Breast epithelium (tissue), 4 donors: ENCODE results near the gene PYGB. TPM values are rescaled to one million over a fixed set of nuclear protein-coding genes. Genes with fewer than 3 reads are reported as not detected.

Experiments used
- DNase-seq, 2 donors: peaks; one replicate each; pipeline ENCODE4 v3.0.0-alpha.2; 2019; ENCODE audit warnings: low spot score in 2 of 2
- H3K27ac ChIP-seq, 2 donors: fragments of 200-600 bp; sonication (generic) in 1 of 2; one replicate each; pipeline ENCODE4 v1.5.1; 2016 to 2019; ENCODE audit warnings: mild to moderate bottlenecking in 1 of 2
- H3K27me3 ChIP-seq, 2 donors: fragments of 200-600 bp; sonication (generic) in 1 of 2; one replicate each; pipeline versions ENCODE4 v1.5.1 to v1.6.0; 2017 to 2019; ENCODE audit warnings: control low read depth in 1 of 2, mild to moderate bottlenecking in 1 of 2
- H3K36me3 ChIP-seq: fragments of 200-600 bp; one replicate; pipeline ENCODE4 v1.5.1; 2019
- H3K4me1 ChIP-seq, 2 donors: fragments of 200-600 bp; sonication (generic); one replicate each; pipeline ENCODE4 v1.5.1; 2016 to 2019; ENCODE audit warnings: control low read depth in 1 of 2
- H3K4me3 ChIP-seq, 3 donors: fragments of 200-600 bp; sonication (generic); 1 replicate in 2 of 3; 2 replicates in 1 of 3; pipeline ENCODE4 v1.5.1; 2016 to 2019; ENCODE audit warnings: mild to moderate bottlenecking in 3 of 3, moderate library complexity in 2 of 3
- H3K9me3 ChIP-seq, 2 donors: fragments of 200-600 bp; sonication (generic) in 1 of 2; one replicate each; pipeline ENCODE4 v1.5.1; 2016 to 2019; ENCODE audit warnings: control low read depth in 1 of 2
- POLR2A ChIP-seq: fragments of 450-650 bp; IDR thresholded peaks from one replicate; pipeline ENCODE4 v1.6.1; 2016; ENCODE audit warnings: antibody characterized with exemption, mild to moderate bottlenecking, moderate library complexity
- POLR2AphosphoS5 ChIP-seq, 3 donors: sonication (generic); formaldehyde crosslinking; IDR thresholded peaks; one replicate each; pipeline ENCODE4 v1.6.1; 2017; ENCODE audit warnings: antibody characterized with exemption in 3 of 3
- intact Hi-C: fragments of 100-400 bp; cut with DNase I; formaldehyde crosslinking; loops from one replicate; pipeline ENCODE4 v1.15.1; 2023; ENCODE audit warnings: low total_unique reads
- total RNA-seq, 3 donors: library from RNA; depleted of rRNA; stranded (reverse); fragments of >200 nt; gene quantifications; one replicate each; pipeline ENCODE4 v1.1.0, GENCODE V29; 2016
- TF ChIP-seq, protein P1 (sequence below), 3 donors: fragments of 450-650 bp; IDR thresholded peaks; one replicate each; pipeline ENCODE4 v1.5.1; 2016 to 2017; ENCODE audit warnings: antibody characterized with exemption in 3 of 3, mild to moderate bottlenecking in 3 of 3, moderate library complexity in 3 of 3

PYGB gene
- total RNA-seq, 3 donors from 2014 or later: 95.7 to 128 (median 121) TPM

DNA sequence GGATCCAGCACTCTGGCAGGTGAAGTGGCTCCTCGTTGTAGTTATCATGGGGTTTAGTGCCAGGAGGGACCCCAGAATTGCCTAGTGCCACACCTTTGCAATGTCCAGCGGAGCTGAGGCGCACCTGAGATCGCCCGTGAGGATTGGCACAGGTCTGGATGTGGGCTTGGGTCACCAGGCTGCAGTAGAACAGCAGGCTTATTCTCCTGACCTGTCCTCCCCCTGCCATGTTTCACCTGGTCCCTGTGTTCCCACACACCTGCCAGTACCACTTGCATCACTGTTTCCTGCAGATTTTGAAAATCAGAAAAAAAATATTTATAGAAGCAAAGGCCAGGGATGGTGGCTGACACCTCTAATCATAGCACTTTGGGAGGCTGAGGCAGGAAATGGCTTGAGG lies 35.6 kb upstream of the PYGB start:
- H3K4me3 ChIP-seq: no peak overlapping the region
- no peak for TF ChIP-seq POLR2A
- TF ChIP-seq, protein P1, sequence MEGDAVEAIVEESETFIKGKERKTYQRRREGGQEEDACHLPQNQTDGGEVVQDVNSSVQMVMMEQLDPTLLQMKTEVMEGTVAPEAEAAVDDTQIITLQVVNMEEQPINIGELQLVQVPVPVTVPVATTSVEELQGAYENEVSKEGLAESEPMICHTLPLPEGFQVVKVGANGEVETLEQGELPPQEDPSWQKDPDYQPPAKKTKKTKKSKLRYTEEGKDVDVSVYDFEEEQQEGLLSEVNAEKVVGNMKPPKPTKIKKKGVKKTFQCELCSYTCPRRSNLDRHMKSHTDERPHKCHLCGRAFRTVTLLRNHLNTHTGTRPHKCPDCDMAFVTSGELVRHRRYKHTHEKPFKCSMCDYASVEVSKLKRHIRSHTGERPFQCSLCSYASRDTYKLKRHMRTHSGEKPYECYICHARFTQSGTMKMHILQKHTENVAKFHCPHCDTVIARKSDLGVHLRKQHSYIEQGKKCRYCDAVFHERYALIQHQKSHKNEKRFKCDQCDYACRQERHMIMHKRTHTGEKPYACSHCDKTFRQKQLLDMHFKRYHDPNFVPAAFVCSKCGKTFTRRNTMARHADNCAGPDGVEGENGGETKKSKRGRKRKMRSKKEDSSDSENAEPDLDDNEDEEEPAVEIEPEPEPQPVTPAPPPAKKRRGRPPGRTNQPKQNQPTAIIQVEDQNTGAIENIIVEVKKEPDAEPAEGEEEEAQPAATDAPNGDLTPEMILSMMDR (IDR thresholded peaks at IDR 0.05): no peak
- DNase-seq: no peak

DNA sequence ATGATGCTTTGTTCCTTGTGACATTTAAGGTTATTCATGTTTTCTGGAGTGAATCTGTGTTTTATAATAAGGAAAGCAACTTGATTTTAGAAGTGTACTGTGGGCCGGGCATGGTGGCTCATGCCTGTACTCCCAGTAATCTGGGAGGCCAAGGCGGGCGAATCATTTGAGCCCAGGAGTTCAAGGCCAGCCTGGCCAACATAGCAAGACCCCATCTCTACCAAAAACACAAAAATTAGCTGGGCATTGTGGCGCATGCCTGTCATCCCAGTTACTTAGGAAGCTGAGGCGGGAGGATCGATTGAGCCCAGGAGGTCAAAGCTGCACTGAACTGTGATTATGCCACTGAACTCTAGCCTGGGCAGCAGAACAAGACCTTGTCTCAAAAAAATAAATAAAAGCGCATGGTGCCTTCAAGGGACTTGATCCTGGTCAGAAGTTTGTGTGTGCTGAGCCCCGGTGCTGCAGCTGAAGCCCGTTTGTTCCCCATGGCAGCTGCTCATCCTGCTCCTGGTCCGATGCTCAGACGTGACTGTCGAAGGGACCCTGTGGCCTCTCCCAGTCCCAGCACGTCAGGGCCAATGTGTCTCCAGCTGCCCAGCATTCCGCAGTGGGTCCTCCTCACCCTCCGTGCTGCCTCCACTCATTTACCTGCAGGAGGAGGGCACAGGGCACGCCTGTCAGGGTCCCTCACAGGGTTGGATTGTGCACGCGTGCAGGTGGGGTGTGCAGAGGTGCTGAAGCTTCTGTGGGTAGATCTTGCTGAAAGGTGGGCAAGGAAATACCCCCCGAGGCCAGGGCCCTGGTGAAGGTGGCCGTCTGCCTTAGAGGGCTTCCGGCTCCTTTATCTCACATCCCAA lies 34.1 kb upstream of the PYGB start:
- intact Hi-C loops: no loop called here
- Histone ChIP-seq H3K4me1 (no peaks in the 10 kb centered on the region), H3K4me3 (no peak overlapping the region), H3K36me3 (peaks cover 12% of the 10 kb centered on the region), H3K9me3 (no peaks in the 10 kb centered on the region), H3K27ac (no peak overlapping the region), H3K27me3 (no peaks in the 10 kb centered on the region)
- no peak for DNase-seq
- TF ChIP-seq POLR2A (no peak), POLR2AphosphoS5 (IDR thresholded peaks at IDR 0.05) (no peak)
- TF ChIP-seq, protein P1 (IDR thresholded peaks at IDR 0.05): no peak

More for the DNA sequence above, 35.6 kb upstream of the PYGB start:
- Histone ChIP-seq H3K4me1 (no peaks in the 10 kb centered on the region), H3K9me3 (no peaks in the 10 kb centered on the region), H3K27me3 (no peaks in the 10 kb centered on the region), H3K27ac (no peak overlapping the region), H3K36me3 (peaks cover 8% of the 10 kb centered on the region)
- intact Hi-C loops: no loop called here

DNA sequence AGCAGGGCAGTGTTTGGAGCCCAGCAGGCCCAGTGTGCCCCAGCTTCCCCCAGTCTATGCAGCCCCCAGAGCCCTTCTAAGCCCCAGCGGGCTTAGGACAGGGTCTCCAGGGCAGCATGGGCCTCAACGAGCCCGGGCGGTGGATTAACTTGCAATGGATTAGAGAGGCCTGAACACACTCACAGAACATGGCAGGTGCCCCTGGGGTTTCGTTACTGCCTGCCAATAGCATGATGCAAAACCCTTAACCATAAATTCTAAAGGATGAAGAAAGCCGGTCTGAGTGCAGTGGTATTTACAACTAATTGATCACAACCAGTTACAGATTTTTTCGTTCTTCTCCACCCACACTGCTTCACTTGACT lies 33.5 kb upstream of the PYGB start:
- Histone ChIP-seq H3K36me3 (peaks cover 12% of the 10 kb centered on the region), H3K4me3 (no peak overlapping the region), H3K9me3 (no peaks in the 10 kb centered on the region), H3K27me3 (no peaks in the 10 kb centered on the region), H3K4me1 (no peaks in the 10 kb centered on the region), H3K27ac (no peak overlapping the region)
- no peak for DNase-seq
- TF ChIP-seq POLR2A: no peak
- no peak for TF ChIP-seq POLR2AphosphoS5 (IDR thresholded peaks at IDR 0.05)
- TF ChIP-seq, protein P1 (IDR thresholded peaks at IDR 0.05): no peak
- intact Hi-C loops: no loop called here

DNA sequence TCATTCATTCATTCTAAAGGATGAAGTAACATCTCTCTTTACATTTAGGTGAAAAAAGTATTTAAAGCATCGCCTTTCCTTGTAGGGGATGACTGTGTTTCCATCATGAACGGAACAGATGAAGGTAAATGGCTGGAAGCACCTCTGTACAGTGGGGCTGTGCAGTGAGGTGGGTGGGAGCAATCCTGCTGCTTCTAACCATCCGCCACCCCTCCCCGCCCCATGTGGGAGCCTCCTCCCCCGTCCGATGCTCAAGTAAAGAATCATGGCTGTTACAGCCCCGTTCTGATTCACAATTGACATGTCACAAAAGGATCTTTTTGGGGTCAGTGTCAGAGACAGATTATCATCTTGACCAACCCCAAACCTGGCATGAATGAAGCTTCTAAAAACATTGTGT lies 33.1 kb upstream of the PYGB start:
- no peaks in the 10 kb centered on the region for H3K9me3 ChIP-seq
- intact Hi-C loops: loop anchor here (5.0 kb wide), 1 partner anchor 1288 kb away; no protein-coding TSS in a partner anchor
- no peak overlapping the region for H3K4me3 ChIP-seq
- H3K27ac ChIP-seq: no peak overlapping the region
- no peaks in the 10 kb centered on the region for H3K27me3 ChIP-seq
- no peaks in the 10 kb centered on the region for H3K4me1 ChIP-seq
- DNase-seq: no peak
- peaks cover 12% of the 10 kb centered on the region for H3K36me3 ChIP-seq
- TF ChIP-seq POLR2A: no peak
- TF ChIP-seq POLR2AphosphoS5 (IDR thresholded peaks at IDR 0.05): no peak
- TF ChIP-seq, protein P1 (IDR thresholded peaks at IDR 0.05): no peak

DNA sequence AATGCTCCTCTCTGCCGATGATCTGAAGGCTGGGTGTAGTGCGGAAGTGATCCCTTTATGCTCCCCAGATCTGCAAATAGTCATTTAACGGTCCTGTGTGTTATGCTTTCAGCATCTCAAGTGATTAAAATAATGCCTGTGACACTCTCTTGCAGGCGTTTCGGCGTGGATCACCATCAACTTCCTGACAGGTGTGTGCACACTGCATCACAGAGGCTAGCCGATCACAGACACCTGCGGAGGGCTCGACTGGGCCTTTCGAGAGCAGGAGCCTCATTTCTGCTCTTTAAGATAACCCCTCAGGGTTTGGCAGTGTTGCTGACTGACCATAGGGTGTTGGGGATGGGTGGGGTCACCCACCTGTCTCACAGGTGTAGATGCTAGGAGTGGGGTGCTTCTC lies 32.4 kb upstream of the PYGB start:
- no peak for TF ChIP-seq POLR2A
- no peak for TF ChIP-seq POLR2AphosphoS5 (IDR thresholded peaks at IDR 0.05)
- TF ChIP-seq, protein P1 (IDR thresholded peaks at IDR 0.05): no peak
- DNase-seq: no peak
- Histone ChIP-seq H3K4me3 (no peak overlapping the region), H3K27ac (no peak overlapping the region), H3K4me1 (no peaks in the 10 kb centered on the region), H3K36me3 (peaks cover 12% of the 10 kb centered on the region), H3K27me3 (no peaks in the 10 kb centered on the region), H3K9me3 (no peaks in the 10 kb centered on the region)
- intact Hi-C loops: loop anchor here (5.0 kb wide), 1 partner anchor 1288 kb away; no protein-coding TSS in a partner anchor
